SK-N-SH treated with all-trans-retinoic acid at 6 μM for 48 hours (cell line): ENCODE data around the gene GABARAPL1.
"Not testable (repeated sequence)": the region's sequence is repeated elsewhere in the genome, so short reads cannot be mapped to it uniquely, and the experiment has no call there.

Experiments used
- ATAC-seq: fragments of 200-7000 bp; cut with Tn5 transposase; 3 replicates; pipeline ENCODE4 v1.9.1; 2020; ENCODE audit warnings: mild to moderate bottlenecking, moderate library complexity
- ARNTL ChIP-seq: fragments of 450-650 bp; formaldehyde crosslinking; IDR thresholded peaks from 2 replicates; pipeline ENCODE4 v1.5.0; 2020; ENCODE audit warnings: low read depth, mild to moderate bottlenecking, moderate library complexity, borderline replicate concordance
- BACH2 ChIP-seq: fragments of 250-450 bp; sonication (Bioruptor Pico); IDR thresholded peaks from 2 replicates; pipeline ENCODE4 v1.9.0; 2021; ENCODE audit warnings: mild to moderate bottlenecking, borderline replicate concordance
- CREB5 ChIP-seq: fragments of 250-450 bp; sonication (Bioruptor Pico); IDR thresholded peaks from 2 replicates; pipeline ENCODE4 v1.5.1; 2020; ENCODE audit warnings: low read depth, mild to moderate bottlenecking, moderate library complexity
- CSDC2 ChIP-seq: fragments of 250-450 bp; sonication (Bioruptor Pico); IDR thresholded peaks from 2 replicates; pipeline ENCODE4 v1.5.0; 2020; ENCODE audit warnings: mild to moderate bottlenecking, moderate library complexity
- CSRNP3 ChIP-seq: fragments of 250-450 bp; sonication (Bioruptor Pico); IDR thresholded peaks from 2 replicates; pipeline ENCODE4 v1.5.1; 2021; ENCODE audit warnings: mild to moderate bottlenecking, moderate library complexity
- ESRRG ChIP-seq: fragments of 250-450 bp; sonication (Bioruptor Pico); IDR thresholded peaks from 2 replicates; pipeline ENCODE4 v1.6.1; 2021; ENCODE audit warnings: mild to moderate bottlenecking
- GLIS3 ChIP-seq: fragments of 250-450 bp; sonication (Bioruptor Pico); IDR thresholded peaks from 2 replicates; pipeline ENCODE4 v1.5.0; 2020; ENCODE audit warnings: mild to moderate bottlenecking, moderate library complexity
- ISL1 ChIP-seq: fragments of 250-450 bp; sonication (Bioruptor Pico); IDR thresholded peaks from 2 replicates; pipeline ENCODE4 v2.1.2; 2022; ENCODE audit warnings: mild to moderate bottlenecking, moderate library complexity
- OSR1 ChIP-seq: fragments of 250-450 bp; sonication (Bioruptor Pico); IDR thresholded peaks from 2 replicates; pipeline ENCODE4 v1.8.0; 2022; ENCODE audit warnings: moderate library complexity, mild to moderate bottlenecking, inconsistent platforms
- PATZ1 ChIP-seq: fragments of 250-450 bp; sonication (Bioruptor Pico); IDR thresholded peaks from 2 replicates; pipeline ENCODE4 v1.8.0; 2020; ENCODE audit warnings: mild to moderate bottlenecking, moderate library complexity, borderline replicate concordance
- PPARA ChIP-seq: fragments of 250-450 bp; sonication (Bioruptor Pico); IDR thresholded peaks from 2 replicates; pipeline ENCODE4 v1.5.0; 2020; ENCODE audit warnings: mild to moderate bottlenecking, borderline replicate concordance
- RARB ChIP-seq: fragments of 250-450 bp; sonication (Bioruptor Pico); IDR thresholded peaks from 2 replicates; pipeline ENCODE4 v1.8.0; 2021; ENCODE audit warnings: mild to moderate bottlenecking, moderate library complexity
- TCF4 ChIP-seq: fragments of 250-450 bp; sonication (Bioruptor Pico); IDR thresholded peaks from 2 replicates; pipeline ENCODE4 v1.8.0; 2021; ENCODE audit warnings: mild to moderate bottlenecking, moderate library complexity, borderline replicate concordance
- TOX ChIP-seq: fragments of 250-450 bp; sonication (Bioruptor Pico); IDR thresholded peaks from 2 replicates; pipeline ENCODE4 v1.8.0; 2021; ENCODE audit warnings: mild to moderate bottlenecking, moderate library complexity, borderline replicate concordance
- TSHZ2 ChIP-seq: fragments of 250-450 bp; sonication (Bioruptor Pico); IDR thresholded peaks from 2 replicates; pipeline ENCODE4 v1.5.0; 2020; ENCODE audit warnings: mild to moderate bottlenecking, moderate library complexity
- ZC3H10 ChIP-seq: fragments of 250-450 bp; sonication (Bioruptor Pico); IDR thresholded peaks from 2 replicates; pipeline ENCODE4 v1.5.1; 2021; ENCODE audit warnings: mild to moderate bottlenecking, moderate library complexity
- ZFP3 ChIP-seq: fragments of 250-450 bp; sonication (Bioruptor Pico); IDR thresholded peaks from 2 replicates; pipeline ENCODE4 v1.5.0; 2020; ENCODE audit warnings: mild to moderate bottlenecking, moderate library complexity
- ZFP30 ChIP-seq: fragments of 450-650 bp; formaldehyde crosslinking; IDR thresholded peaks from 2 replicates; pipeline ENCODE4 v1.5.0; 2022; ENCODE audit warnings: mild to moderate bottlenecking, moderate library complexity
- ZNF565 ChIP-seq: fragments of 450-650 bp; formaldehyde crosslinking; conservative IDR thresholded peaks from 2 replicates; pipeline ENCODE4 v1.5.0; 2020; ENCODE audit warnings: low read depth, mild to moderate bottlenecking, moderate library complexity
- ZNF70 ChIP-seq: fragments of 450-650 bp; formaldehyde crosslinking; IDR thresholded peaks from 2 replicates; pipeline ENCODE4 v1.5.0; 2020; ENCODE audit warnings: mild to moderate bottlenecking, moderate library complexity
- ZNF8 ChIP-seq: fragments of 450-650 bp; formaldehyde crosslinking; IDR thresholded peaks from 2 replicates; pipeline ENCODE4 v1.5.0; 2020; ENCODE audit warnings: mild to moderate bottlenecking, moderate library complexity

The GABARAPL1 gene

GRCh38 chr12:10186299-10186698 is 26.4 kb upstream of the GABARAPL1 start:
- no peak for ATAC-seq
- TF ChIP-seq BACH2 (CRISPR knock-in tag), result no peak
- TF ChIP-seq CREB5 (CRISPR knock-in tag), result no peak
- TF ChIP-seq RARB (CRISPR knock-in tag), result no peak
- TF ChIP-seq ZFP30 (CRISPR knock-in tag), result no peak
- TF ChIP-seq TOX, result no peak
- TF ChIP-seq ZNF70 (CRISPR knock-in tag), result no peak
- TF ChIP-seq, all 23 proteins: peak for 0

- ATAC-seq, result not testable (repeated sequence)
Measured at GRCh38 chr12:10186958-10187357, 25.7 kb upstream of the GABARAPL1 start.

GRCh38 chr12:10189653-10190052 is 23.0 kb upstream of the GABARAPL1 start:
- no peak for TF ChIP-seq TOX
- no peak for TF ChIP-seq GLIS3 (CRISPR knock-in tag)
- TF ChIP-seq CSDC2 (CRISPR knock-in tag), result no peak
- TF ChIP-seq ZNF565 (CRISPR knock-in tag), result no peak
- TF ChIP-seq ZNF70 (CRISPR knock-in tag), result no peak
- TF ChIP-seq ZNF8 (CRISPR knock-in tag), result no peak
- TF ChIP-seq TCF4 (CRISPR knock-in tag), result no peak
- no peak for TF ChIP-seq ISL1 (CRISPR knock-in tag)
- no peak for ATAC-seq

GRCh38 chr12:10190558-10191388 is 21.9 kb upstream of the GABARAPL1 start:
- peak; percentile 98 for ATAC-seq
- TF ChIP-seq CSRNP3 (CRISPR knock-in tag), result no peak
- no peak for TF ChIP-seq ZNF565 (CRISPR knock-in tag)
- no peak for TF ChIP-seq CREB5 (CRISPR knock-in tag)
- no peak for TF ChIP-seq ZNF8 (CRISPR knock-in tag)
- no peak for TF ChIP-seq OSR1 (CRISPR knock-in tag)
- no peak for TF ChIP-seq ISL1 (CRISPR knock-in tag)
- no peak for TF ChIP-seq PATZ1 (CRISPR knock-in tag)
- no peak for TF ChIP-seq ARNTL (CRISPR knock-in tag)
- TF ChIP-seq ZC3H10, result no peak
- TF ChIP-seq ZFP30 (CRISPR knock-in tag), result no peak
- TF ChIP-seq ZFP3 (CRISPR knock-in tag), result no peak
- no peak for TF ChIP-seq TOX
- TF ChIP-seq ESRRG (CRISPR knock-in tag), result no peak
- no peak for TF ChIP-seq CSDC2 (CRISPR knock-in tag)

- no peak; the same call in 2 of the 3 replicates for ATAC-seq
- TF ChIP-seq PPARA (CRISPR knock-in tag) (no peak), ZNF70 (CRISPR knock-in tag) (no peak), ZC3H10 (no peak), GLIS3 (CRISPR knock-in tag) (no peak), ISL1 (CRISPR knock-in tag) (no peak), ZNF565 (CRISPR knock-in tag) (no peak), ZFP30 (CRISPR knock-in tag) (no peak), ZFP3 (CRISPR knock-in tag) (no peak), OSR1 (CRISPR knock-in tag) (no peak), PATZ1 (CRISPR knock-in tag) (no peak), TSHZ2 (CRISPR knock-in tag) (no peak), BACH2 (CRISPR knock-in tag) (no peak)
Measured at GRCh38 chr12:10191865-10192264, 20.8 kb upstream of the GABARAPL1 start.
